K562 (cell line): ENCODE measurements around the gene HIF1AN. TPM values are rescaled to one million over a fixed set of nuclear protein-coding genes. Genes with fewer than 3 reads are reported as not detected.
A peak's percentile ranks its signal among the peaks of the same experiment; 100 is the strongest.

Experiments
- ATF1 ChIP-seq, 2 experiments: fragments of 450-650 bp in 1 of 2; IDR thresholded peaks; 2 replicates each; pipeline ENCODE4 v1.6.1; 2016; ENCODE audit warnings: missing compliant biosample characterization in 1 of 2, missing genetic modification characterization in 1 of 2
- BACH1 ChIP-seq: fragments of 200-800 bp; sonication (Bioruptor generic); IDR thresholded peaks from 2 replicates; pipeline ENCODE4 v1.6.1; 2016; ENCODE audit warnings: missing genetic modification characterization, missing compliant biosample characterization
- BCOR ChIP-seq: fragments of 450-650 bp; IDR thresholded peaks from 2 replicates; pipeline ENCODE4 v1.6.1; 2016
- CBX1 ChIP-seq: sonication (generic); IDR thresholded peaks from 2 replicates; pipeline ENCODE4 v1.6.1; 2016; ENCODE audit warnings: antibody characterized with exemption, low read depth, mild to moderate bottlenecking
- DPF2 ChIP-seq: fragments of 450-650 bp; IDR thresholded peaks from 2 replicates; pipeline ENCODE4 v1.6.1; 2016
- FOXM1 ChIP-seq, 2 experiments: fragments of 450-650 bp in 1 of 2; sonication (generic) in 1 of 2; formaldehyde crosslinking in 1 of 2; IDR thresholded peaks; 2 replicates each; pipeline versions ENCODE4 v1.6.1 to v1.9.0; 2017 to 2022; ENCODE audit warnings: low read depth in 2 of 2, mild to moderate bottlenecking in 2 of 2, missing genetic modification reagents in 1 of 2, moderate library complexity in 1 of 2
- GATA2 ChIP-seq: sonication (generic); formaldehyde crosslinking; IDR thresholded peaks from 2 replicates; pipeline ENCODE4 v1.4.0; 2020; ENCODE audit warnings: mild to moderate bottlenecking, missing genetic modification reagents
- HEY1 ChIP-seq: fragments of 250-450 bp; sonication (Bioruptor Pico); IDR thresholded peaks from 2 replicates; pipeline ENCODE4 v1.5.0; 2020; ENCODE audit warnings: mild to moderate bottlenecking, moderate library complexity, borderline replicate concordance
- KLF6 ChIP-seq: fragments of 250-450 bp; sonication (Bioruptor Pico); IDR thresholded peaks from 2 replicates; pipeline ENCODE4 v1.4.0; 2020; ENCODE audit warnings: mild to moderate bottlenecking, moderate library complexity, borderline replicate concordance
- NONO ChIP-seq, 2 experiments: fragments of 200-400 bp in 1 of 2; fragments of 450-650 bp in 1 of 2; formaldehyde crosslinking in 1 of 2; IDR thresholded peaks; 2 replicates each; pipeline ENCODE4 v1.6.1; 2017; ENCODE audit warnings: low read depth in 2 of 2, mild to moderate bottlenecking in 2 of 2, moderate library complexity in 2 of 2, low read length in 1 of 2
- NR2C2 ChIP-seq, 2 experiments: fragments of 200-800 bp in 1 of 2; sonication (Bioruptor generic) in 1 of 2; sonication (generic) in 1 of 2; formaldehyde crosslinking in 1 of 2; IDR thresholded peaks; 2 replicates each; pipeline versions ENCODE4 v1.6.1 to v1.8.0; 2016 to 2022; ENCODE audit warnings: mild to moderate bottlenecking in 1 of 2, missing compliant biosample characterization in 1 of 2, missing genetic modification characterization in 1 of 2, missing genetic modification reagents in 1 of 2
- POLR2AphosphoS2 ChIP-seq: IDR thresholded peaks from 2 replicates; pipeline ENCODE4 v1.6.1; 2012; ENCODE audit warnings: low read length, improper control_type of control experiment
- PTTG1 ChIP-seq: fragments of 450-650 bp; IDR thresholded peaks from 2 replicates; pipeline ENCODE4 v1.6.1; 2016; ENCODE audit warnings: low read depth, mild to moderate bottlenecking, missing genetic modification characterization, missing compliant biosample characterization
- STAT6 ChIP-seq: sonication (generic); formaldehyde crosslinking; IDR thresholded peaks from 2 replicates; pipeline ENCODE4 v1.8.1; 2023; ENCODE audit warnings: mild to moderate bottlenecking, missing genetic modification reagents
- THRAP3 ChIP-seq: fragments of 450-650 bp; IDR thresholded peaks from 2 replicates; pipeline ENCODE4 v1.6.1; 2016; ENCODE audit warnings: mild to moderate bottlenecking, inconsistent platforms, borderline replicate concordance
- USF2 ChIP-seq: sonication (generic); formaldehyde crosslinking; IDR thresholded peaks from 2 replicates; pipeline ENCODE4 v1.5.0; 2020; ENCODE audit warnings: missing genetic modification reagents
- ZNF347 ChIP-seq: fragments of 450-650 bp; formaldehyde crosslinking; IDR thresholded peaks from 2 replicates; pipeline ENCODE4 v1.4.0; 2020; ENCODE audit warnings: low read depth, mild to moderate bottlenecking, moderate library complexity
- ZNF354B ChIP-seq: fragments of 250-450 bp; sonication (Bioruptor Pico); IDR thresholded peaks from 2 replicates; pipeline ENCODE4 v1.4.0; 2020
- ZNF717 ChIP-seq: fragments of 250-450 bp; sonication (Bioruptor Pico); IDR thresholded peaks from 2 replicates; pipeline ENCODE4 v1.5.0; 2021
- polyA plus RNA-seq, 8 experiments: library from polyadenylated mRNA; depleted of rRNA in 4 of 8; stranded (reverse) in 5 of 8; unstranded in 3 of 8; fragments of >200 nt; fragmentation: Nextera tagmentation in 2 of 8; fragmentation: Illumina TruSeq in 1 of 8; extraction: Ambion mirVana in 2 of 8; extraction: Trizol in 1 of 8; gene quantifications; 2 replicates each; pipeline versions ENCODE4 v1.2.1 to v1.2.3, GENCODE V29; 2011 to 2014; ENCODE audit warnings: inconsistent platforms in 1 of 8, missing spikeins in 1 of 8
- total RNA-seq, 7 experiments: library from RNA; depleted of rRNA in 6 of 7; stranded (reverse); fragments of >200 nt in 6 of 7; fragmentation: Illumina TruSeq in 2 of 7; extraction: Trizol in 2 of 7; gene quantifications; 2 replicates each; pipeline versions ENCODE4 v1.2.1 to v1.2.3, GENCODE V29; 2011 to 2021; ENCODE audit warnings: low replicate concordance in 1 of 7
- TF ChIP-seq, protein P1 (sequence below): fragments of 250-450 bp; sonication (Bioruptor Pico); IDR thresholded peaks from 2 replicates; pipeline ENCODE4 v1.8.0; 2021; ENCODE audit warnings: mild to moderate bottlenecking, moderate library complexity

Gene HIF1AN
- total and polyA plus RNA-seq, 9 of the 15 experiments (the other 6 are each of a cell fraction or from before 2014, with no cell fraction given) = 1.2 to 16.8 (median 6.9) TPM

DNA sequence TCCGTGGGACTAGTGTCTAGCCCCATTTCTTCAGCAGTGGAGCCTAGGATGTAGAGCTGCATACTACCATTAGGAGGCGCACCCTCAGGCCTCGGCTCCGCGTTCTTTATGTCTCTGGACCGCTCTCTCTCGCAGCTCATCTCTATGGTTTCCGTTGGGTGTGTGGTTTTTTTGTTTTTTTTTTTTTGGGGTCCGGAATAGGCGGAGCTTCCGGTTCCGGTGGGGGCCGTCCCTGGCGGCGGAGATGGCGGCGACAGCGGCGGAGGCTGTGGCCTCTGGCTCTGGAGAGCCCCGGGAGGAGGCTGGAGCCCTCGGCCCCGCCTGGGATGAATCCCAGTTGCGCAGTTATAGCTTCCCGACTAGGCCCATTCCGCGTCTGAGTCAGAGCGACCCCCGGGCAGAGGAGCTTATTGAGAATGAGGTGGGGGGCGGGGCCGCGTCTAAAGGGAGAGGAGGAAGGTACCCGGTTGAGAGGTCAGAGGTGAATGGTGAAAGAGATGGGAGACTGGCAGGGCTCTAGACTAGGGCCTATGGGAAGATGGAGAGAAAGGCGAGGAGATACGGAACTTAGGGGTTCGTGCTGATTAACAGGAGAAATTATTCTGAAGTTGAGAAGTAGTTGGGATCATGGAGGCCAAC is at the start of gene HIF1AN (continued):
- no peak for TF ChIP-seq BACH1 (tag)
- TF ChIP-seq, protein P1, sequence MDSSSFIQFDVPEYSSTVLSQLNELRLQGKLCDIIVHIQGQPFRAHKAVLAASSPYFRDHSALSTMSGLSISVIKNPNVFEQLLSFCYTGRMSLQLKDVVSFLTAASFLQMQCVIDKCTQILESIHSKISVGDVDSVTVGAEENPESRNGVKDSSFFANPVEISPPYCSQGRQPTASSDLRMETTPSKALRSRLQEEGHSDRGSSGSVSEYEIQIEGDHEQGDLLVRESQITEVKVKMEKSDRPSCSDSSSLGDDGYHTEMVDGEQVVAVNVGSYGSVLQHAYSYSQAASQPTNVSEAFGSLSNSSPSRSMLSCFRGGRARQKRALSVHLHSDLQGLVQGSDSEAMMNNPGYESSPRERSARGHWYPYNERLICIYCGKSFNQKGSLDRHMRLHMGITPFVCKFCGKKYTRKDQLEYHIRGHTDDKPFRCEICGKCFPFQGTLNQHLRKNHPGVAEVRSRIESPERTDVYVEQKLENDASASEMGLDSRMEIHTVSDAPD (CRISPR knock-in tag) = no peak
- no peak for TF ChIP-seq POLR2AphosphoS2
- no peak for TF ChIP-seq GATA2 (CRISPR knock-in tag)
- TF ChIP-seq ZNF354B (CRISPR knock-in tag) = no peak
- no peak for TF ChIP-seq USF2 (CRISPR knock-in tag)
- no peak for TF ChIP-seq PTTG1 (tag)
- TF ChIP-seq ZNF717 (CRISPR knock-in tag) = no peak
- no peak for TF ChIP-seq THRAP3
- no peak for TF ChIP-seq KLF6 (CRISPR knock-in tag)
- no peak for TF ChIP-seq CBX1
- peak; percentile 66 for TF ChIP-seq FOXM1 (IDR thresholded peaks at IDR 0.05; ENCODE audit: low read depth)
- TF ChIP-seq FOXM1 (CRISPR knock-in tag; IDR thresholded peaks at IDR 0.05; ENCODE audit: low read depth) = no peak
- TF ChIP-seq ATF1 (CRISPR knock-in tag; IDR thresholded peaks at IDR 0.05) = no peak
- peak; percentile 51 for TF ChIP-seq ATF1 (tag; IDR thresholded peaks at IDR 0.05)
- no peak for TF ChIP-seq NR2C2 (CRISPR knock-in tag; IDR thresholded peaks at IDR 0.05)
- peak; percentile 94 for TF ChIP-seq NR2C2 (tag; IDR thresholded peaks at IDR 0.05)
- no peak for TF ChIP-seq BCOR
- TF ChIP-seq HEY1 (CRISPR knock-in tag) = no peak
- no peak for TF ChIP-seq STAT6 (CRISPR knock-in tag)
- TF ChIP-seq NONO (IDR thresholded peaks at IDR 0.05; ENCODE audit: low read depth in 2 of 2, low read length in 1 of 2) = no peak
- 0 out of 2 replicates have a peak, but pooled peaks have one; percentile 21 for TF ChIP-seq DPF2
- no peak for TF ChIP-seq ZNF347 (CRISPR knock-in tag)
